Spleen (tissue), 11 donors: Measurements from ENCODE around the gene RASSF3. TPM values are rescaled to one million over a fixed set of nuclear protein-coding genes. Genes with fewer than 3 reads are reported as not detected.

Experiments
- DNase-seq: peaks from one replicate; pipeline ENCODE4 v3.0.0-alpha.2; 2020
- H3K27ac ChIP-seq, 8 donors: fragments of 200-600 bp; sonication (generic) in 7 of 8; 1 replicate in 4 of 8; 2 replicates in 4 of 8; pipeline versions ENCODE4 v1.5.0 to v1.8.0; 2016 to 2021; ENCODE audit warnings: inconsistent platforms in 4 of 8, mild to moderate bottlenecking in 4 of 8, moderate library complexity in 1 of 8
- H3K27me3 ChIP-seq, 7 donors: fragments of 200-600 bp; sonication (generic) in 6 of 7; replicated peaks in 1 of 7; 1 replicate in 4 of 7; 2 replicates in 3 of 7; pipeline versions ENCODE4 v1.5.0 to v1.8.0; 2016 to 2021; ENCODE audit warnings: inconsistent platforms in 3 of 7, mild to moderate bottlenecking in 1 of 7
- H3K36me3 ChIP-seq, 6 donors: fragments of 200-600 bp; sonication (generic) in 5 of 6; 1 replicate in 4 of 6; 2 replicates in 2 of 6; pipeline versions ENCODE4 v1.5.0 to v1.8.0; 2016 to 2021; ENCODE audit warnings: inconsistent platforms in 2 of 6
- H3K4me1 ChIP-seq, 6 donors: fragments of 200-600 bp; sonication (generic) in 5 of 6; 1 replicate in 3 of 6; 2 replicates in 3 of 6; pipeline versions ENCODE4 v1.5.0 to v1.8.0; 2016 to 2021; ENCODE audit warnings: inconsistent platforms in 3 of 6
- H3K4me3 ChIP-seq, 8 donors: fragments of 200-600 bp; sonication (generic) in 7 of 8; 1 replicate in 4 of 8; 2 replicates in 4 of 8; pipeline versions ENCODE4 v1.5.0 to v1.8.0; 2016 to 2021; ENCODE audit warnings: inconsistent platforms in 4 of 8, mild to moderate bottlenecking in 4 of 8, moderate library complexity in 2 of 8
- H3K9me3 ChIP-seq, 8 donors: fragments of 200-600 bp; sonication (generic) in 7 of 8; 1 replicate in 4 of 8; 2 replicates in 4 of 8; pipeline versions ENCODE4 v1.5.0 to v1.8.0; 2016 to 2021; ENCODE audit warnings: inconsistent platforms in 4 of 8
- CTCF ChIP-seq, 11 experiments: fragments of 200-600 bp in 7 of 11; fragments of 450-650 bp in 4 of 11; sonication (generic) in 4 of 11; IDR thresholded peaks in 8 of 11; conservative IDR thresholded peaks in 3 of 11; 1 replicate in 7 of 11; 2 replicates in 4 of 11; pipeline versions ENCODE4 v1.4.0 to v1.8.0; 2016 to 2021; ENCODE audit warnings: antibody characterized with exemption in 11 of 11, inconsistent platforms in 4 of 11, mild to moderate bottlenecking in 1 of 11
- POLR2A ChIP-seq, 3 donors: fragments of 450-650 bp; IDR thresholded peaks; one replicate each; pipeline ENCODE4 v1.5.1; 2017; ENCODE audit warnings: antibody characterized with exemption in 3 of 3, mild to moderate bottlenecking in 1 of 3
- POLR2AphosphoS5 ChIP-seq, 3 donors: sonication (generic); formaldehyde crosslinking; IDR thresholded peaks; one replicate each; pipeline ENCODE4 v1.5.1; 2017; ENCODE audit warnings: antibody characterized with exemption in 3 of 3
- WGBS, 5 donors: extraction: QIAGEN DNeasy Blood & Tissue Kit in 3 of 5; methylation state at CpG; one replicate each; pipeline versions ENCODE4 v1.1.5 to v1.1.7; 2013 to 2018; 5-methylcytosine and 5-hydroxymethylcytosine counted together
- intact Hi-C: fragments of 100-400 bp; cut with DNase I; formaldehyde crosslinking; loops from one replicate; pipeline ENCODE4 v1.15.0; 2023; ENCODE audit warnings: low total_unique reads
- polyA plus RNA-seq, 3 donors: library from polyadenylated mRNA; stranded (reverse); fragments of 200-250 nt; gene quantifications; one replicate each; pipeline ENCODE4 v1.2.1, GENCODE V29; 2013
- total RNA-seq, 7 donors: library from RNA; depleted of rRNA in 3 of 7; stranded (reverse); fragments of >200 nt in 3 of 7; fragmentation: NEBNext Ultra II Directional in 4 of 7; extraction: Animal tissue kit (Norgen Biotek cat#: 25700) in 4 of 7; gene quantifications; one replicate each; pipeline versions ENCODE4 v1.1.0 to v1.2.1, GENCODE V29; 2016 to 2021
- donor health status: healthy with polysubstance abuse.
- donor health status: DM: no; HTN: no; CAD: no; lungs with moderate emphysema.
- donor health status: DM: no; HTN: no; CAD: no.
- donor health status: Bipolar disorder and iron deficiency.
- donor health status: healthy.
- donor health status: DM: no; HTN: no; CAD: no.
- donor health status: DM: yes; HTN: yes; CAD: no.

The RASSF3 gene
- total and polyA plus RNA-seq, 10 donors: 31.0 to 120 (median 91.0) TPM

GRCh38 chr12:64603183-64603841 lies 7.0 kb upstream of the RASSF3 start:
- H3K27me3 ChIP-seq: no peaks in the 10 kb centered on the region
- H3K9me3 ChIP-seq: no peaks in the 10 kb centered on the region
- intact Hi-C loops: loop anchor here (10.0 kb wide), 1 partner anchor 49 kb away; no protein-coding TSS in a partner anchor
- peaks cover 0 to 18% (median 4%) of the 10 kb centered on the region in 6 donors for H3K4me1 ChIP-seq
- H3K4me3 ChIP-seq: no peak overlapping the region
- no peak overlapping the region for H3K27ac ChIP-seq
- H3K36me3 ChIP-seq: no peaks in the 10 kb centered on the region
- DNase-seq: no peak
- no peak for TF ChIP-seq POLR2A (IDR thresholded peaks at IDR 0.05)
- no peak for TF ChIP-seq CTCF (IDR thresholded peaks at IDR 0.05 in 8 of 11, conservative IDR thresholded peaks at IDR 0.05 in 3 of 11)
- TF ChIP-seq POLR2AphosphoS5 (IDR thresholded peaks at IDR 0.05): no peak
- 70 to 92% (median 81%) methylated on average over 4 of the region's 4 CpGs for WGBS, 5 donors

GRCh38 chr12:64608901-64609535 lies 1.3 kb upstream of the RASSF3 start:
- H3K27me3 ChIP-seq: no peaks in the 10 kb centered on the region
- 3 to 5% (median 4%) methylated on average over 16 of the region's 16 CpGs for WGBS, 5 donors
- no peak for DNase-seq
- intact Hi-C loops: loop anchor here (10.0 kb wide), 1 partner anchor 54 kb away; no protein-coding TSS in a partner anchor
- H3K36me3 ChIP-seq: peaks cover 0 to 2% (median 0%) of the 10 kb centered on the region in 6 donors
- H3K27ac ChIP-seq: peak overlapping the region; percentile 93 to 99 (median 96)
- H3K4me3 ChIP-seq: peak overlapping the region; percentile 88 to 99 (median 97)
- peaks cover 16 to 46% (median 30%) of the 10 kb centered on the region in 6 donors for H3K4me1 ChIP-seq
- no peaks in the 10 kb centered on the region for H3K9me3 ChIP-seq
- TF ChIP-seq POLR2A (IDR thresholded peaks at IDR 0.05) (no peak), POLR2AphosphoS5 (IDR thresholded peaks at IDR 0.05) (peak in 1 of 3 donors; percentile 62), CTCF (IDR thresholded peaks at IDR 0.05 in 8 of 11, conservative IDR thresholded peaks at IDR 0.05 in 3 of 11) (peak in 1 of 11 experiments; percentile 9)

- H3K4me3 ChIP-seq: peak overlapping the region; percentile 88 to 99 (median 97)
- intact Hi-C loops: loop anchor here (10.0 kb wide), 2 partner anchors 55 to 65 kb away; no protein-coding TSS in a partner anchor
- H3K27ac ChIP-seq: peak overlapping the region; percentile 93 to 99 (median 96)
- H3K27me3 ChIP-seq: no peaks in the 10 kb centered on the region
- DNase-seq: no peak
- H3K9me3 ChIP-seq: no peaks in the 10 kb centered on the region
- 0 to 2% (median 0%) methylated on average over 15 of the region's 15 CpGs for WGBS, 5 donors
- TF ChIP-seq POLR2A (IDR thresholded peaks at IDR 0.05) (no peak), CTCF (IDR thresholded peaks at IDR 0.05 in 8 of 11, conservative IDR thresholded peaks at IDR 0.05 in 3 of 11) (no peak), POLR2AphosphoS5 (IDR thresholded peaks at IDR 0.05) (no peak)
- peaks cover 0 to 8% (median 0%) of the 10 kb centered on the region in 6 donors for H3K36me3 ChIP-seq
- H3K4me1 ChIP-seq: peaks cover 21 to 52% (median 35%) of the 10 kb centered on the region in 6 donors
Observed at GRCh38 chr12:64609536-64610078, 688 bp upstream of the RASSF3 start.
